Measurements from ENCODE around the gene KIAA0319L. TPM values are rescaled to one million over a fixed set of nuclear protein-coding genes. Genes with fewer than 3 reads are reported as not detected.
"Not testable (repeated sequence)": the region's sequence is repeated elsewhere in the genome, so short reads cannot be mapped to it uniquely, and the experiment has no call there.

The KIAA0319L gene
- total and polyA plus RNA-seq, 8 donors = 76.5 to 106 (median 92.6) TPM

GRCh38 chr1:35589516-35590427, 32.6 kb upstream of the KIAA0319L start:
- Histone ChIP-seq H3K9me3 (no peaks in the 10 kb centered on the region), H3K4me3 (no peak overlapping the region), H3K27me3 (no peaks in the 10 kb centered on the region), H3K36me3 (peaks cover 0 to 16% of the 10 kb centered on the region in 2 donors), H3K4me1 (no peaks in the 10 kb centered on the region), H3K27ac (no peak overlapping the region)
- intact Hi-C loops (cut with DNase I) = no loop called here
- ATAC-seq (no peak), DNase-seq (no peak)
- TF ChIP-seq, protein P1, sequence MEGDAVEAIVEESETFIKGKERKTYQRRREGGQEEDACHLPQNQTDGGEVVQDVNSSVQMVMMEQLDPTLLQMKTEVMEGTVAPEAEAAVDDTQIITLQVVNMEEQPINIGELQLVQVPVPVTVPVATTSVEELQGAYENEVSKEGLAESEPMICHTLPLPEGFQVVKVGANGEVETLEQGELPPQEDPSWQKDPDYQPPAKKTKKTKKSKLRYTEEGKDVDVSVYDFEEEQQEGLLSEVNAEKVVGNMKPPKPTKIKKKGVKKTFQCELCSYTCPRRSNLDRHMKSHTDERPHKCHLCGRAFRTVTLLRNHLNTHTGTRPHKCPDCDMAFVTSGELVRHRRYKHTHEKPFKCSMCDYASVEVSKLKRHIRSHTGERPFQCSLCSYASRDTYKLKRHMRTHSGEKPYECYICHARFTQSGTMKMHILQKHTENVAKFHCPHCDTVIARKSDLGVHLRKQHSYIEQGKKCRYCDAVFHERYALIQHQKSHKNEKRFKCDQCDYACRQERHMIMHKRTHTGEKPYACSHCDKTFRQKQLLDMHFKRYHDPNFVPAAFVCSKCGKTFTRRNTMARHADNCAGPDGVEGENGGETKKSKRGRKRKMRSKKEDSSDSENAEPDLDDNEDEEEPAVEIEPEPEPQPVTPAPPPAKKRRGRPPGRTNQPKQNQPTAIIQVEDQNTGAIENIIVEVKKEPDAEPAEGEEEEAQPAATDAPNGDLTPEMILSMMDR (IDR thresholded peaks at IDR 0.05) = no peak

GRCh38 chr1:35588197-35588910, 31.2 kb upstream of the KIAA0319L start:
- Histone ChIP-seq H3K27ac (no peak overlapping the region), H3K27me3 (no peaks in the 10 kb centered on the region), H3K4me1 (no peaks in the 10 kb centered on the region), H3K9me3 (no peaks in the 10 kb centered on the region), H3K4me3 (no peak overlapping the region), H3K36me3 (peaks cover 0 to 16% of the 10 kb centered on the region in 2 donors)
- ATAC-seq (no peak), DNase-seq (peak in 1 of 4 donors; percentile 77)
- intact Hi-C loops (cut with DNase I) = no loop called here
- TF ChIP-seq, protein P1 (IDR thresholded peaks at IDR 0.05) = no peak

DNA sequence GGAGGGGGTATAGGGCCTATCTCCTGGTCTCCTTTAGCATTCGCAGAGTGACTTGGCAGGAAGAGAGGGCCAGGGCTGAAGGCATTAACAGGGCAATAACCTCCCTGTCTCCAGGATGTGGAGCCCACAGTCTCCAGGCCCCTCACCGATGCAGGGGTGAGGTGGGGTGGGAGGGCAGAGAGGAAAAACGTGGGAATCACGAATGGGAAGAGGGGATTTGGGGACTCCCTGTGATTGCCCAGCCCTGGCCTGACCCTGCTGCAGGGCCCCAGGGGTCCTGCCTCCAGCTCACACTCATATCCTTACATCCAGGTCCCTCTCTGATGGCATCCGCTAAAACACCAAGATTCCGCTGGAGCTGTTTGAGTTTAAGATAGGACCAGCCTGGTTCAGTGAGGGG, 30.5 kb upstream of the KIAA0319L start:
- intact Hi-C loops (cut with DNase I) = no loop called here
- H3K36me3 ChIP-seq = peaks cover 0 to 16% of the 10 kb centered on the region in 2 donors
- H3K27me3 ChIP-seq = no peaks in the 10 kb centered on the region
- TF ChIP-seq, protein P1 (IDR thresholded peaks at IDR 0.05) = no peak
- no peak overlapping the region for H3K27ac ChIP-seq
- H3K4me3 ChIP-seq = no peak overlapping the region
- ATAC-seq = no peak
- H3K9me3 ChIP-seq = no peaks in the 10 kb centered on the region
- no peaks in the 10 kb centered on the region for H3K4me1 ChIP-seq
- DNase-seq = no peak

DNA sequence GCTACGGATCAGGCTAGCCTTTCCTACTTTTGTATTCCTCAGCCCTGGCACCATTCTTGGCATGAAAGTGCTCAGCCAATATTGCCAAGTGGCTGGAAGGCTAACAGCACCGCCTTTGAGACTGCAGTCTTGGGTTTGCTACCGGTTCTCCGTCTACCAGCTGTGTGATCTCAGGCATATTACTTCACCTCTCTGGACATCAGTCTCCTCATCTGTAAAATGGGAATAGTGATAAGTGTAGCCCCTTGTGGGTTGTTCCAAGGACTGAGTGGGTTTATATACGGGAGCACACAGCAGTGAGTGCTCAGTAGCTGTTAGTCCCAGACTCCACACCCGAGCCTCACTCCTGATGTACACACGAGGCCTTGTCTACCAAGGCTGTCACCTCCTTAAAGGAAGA, 29.6 kb upstream of the KIAA0319L start:
- H3K4me3 ChIP-seq = no peak overlapping the region
- no peak overlapping the region for H3K27ac ChIP-seq
- no peaks in the 10 kb centered on the region for H3K27me3 ChIP-seq
- H3K9me3 ChIP-seq = no peaks in the 10 kb centered on the region
- peaks cover 0 to 16% of the 10 kb centered on the region in 2 donors for H3K36me3 ChIP-seq
- ATAC-seq (no peak), DNase-seq (no peak)
- intact Hi-C loops (cut with DNase I) = no loop called here
- TF ChIP-seq, protein P1 (IDR thresholded peaks at IDR 0.05) = no peak
- no peaks in the 10 kb centered on the region for H3K4me1 ChIP-seq

GRCh38 chr1:35585805-35586204, 28.6 kb upstream of the KIAA0319L start:
- not testable (repeated sequence) for ATAC-seq

More at GRCh38 chr1:35585805-35586204, 28.6 kb upstream of the KIAA0319L start:
- H3K27me3 ChIP-seq; H3K27ac ChIP-seq; H3K4me3 ChIP-seq; H3K9me3 ChIP-seq; H3K4me1 ChIP-seq; DNase-seq; intact Hi-C loops (cut with DNase I); H3K36me3 ChIP-seq: not testable (repeated sequence)
